ENCODE data around the gene BTBD6.
A peak's percentile ranks its signal among the peaks of the same experiment; 100 is the strongest.

The BTBD6 gene

DNA sequence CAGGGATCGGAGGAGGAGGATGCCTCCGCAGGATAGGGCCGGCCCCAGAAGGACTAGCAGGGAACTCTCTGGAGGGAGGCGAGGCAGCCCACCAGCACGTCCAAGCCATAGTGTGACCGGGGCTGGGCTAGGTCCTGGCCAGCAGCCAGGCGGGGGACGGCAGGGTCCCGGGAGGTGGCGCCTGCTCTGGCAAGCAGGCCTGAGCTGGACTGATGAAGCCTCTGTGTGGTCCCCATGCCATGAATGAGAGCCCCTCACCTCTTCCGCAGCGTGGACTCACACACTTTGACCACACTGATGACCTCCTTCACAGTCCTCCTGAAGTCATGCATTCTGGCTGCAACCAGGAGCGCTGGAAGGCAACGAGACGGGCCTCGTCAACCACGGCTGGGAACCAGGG lies 19.8 kb upstream of the BTBD6 start:
- Histone ChIP-seq H3K9me3 (ENCODE audit: low read length) (no peaks in the 10 kb centered on the region), H2AFZ (ENCODE audit: low read depth, low read length) (no peak overlapping the region), H3K27me3 (ENCODE audit: insufficient read depth, low read length) (no peaks in the 10 kb centered on the region), H3K36me3 (ENCODE audit: insufficient read depth, low read length) (peaks cover 19% of the 10 kb centered on the region), H3K4me3 (ENCODE audit: low read length) (no peak overlapping the region), H3K4me1 (ENCODE audit: insufficient read depth, low read length) (no peaks in the 10 kb centered on the region)

- no peak overlapping the region for H3K4me3 ChIP-seq (ENCODE audit: low read length)
- H3K4me1 ChIP-seq (ENCODE audit: insufficient read depth, low read length), result no peaks in the 10 kb centered on the region
- H2AFZ ChIP-seq (ENCODE audit: low read depth, low read length), result no peak overlapping the region
- H3K27me3 ChIP-seq (ENCODE audit: insufficient read depth, low read length), result no peaks in the 10 kb centered on the region
- no peaks in the 10 kb centered on the region for H3K9me3 ChIP-seq (ENCODE audit: low read length)
- H3K36me3 ChIP-seq (ENCODE audit: insufficient read depth, low read length), result peaks cover 19% of the 10 kb centered on the region
Measured at GRCh38 chr14:105229099-105229655, 19.2 kb upstream of the BTBD6 start.

- no peaks in the 10 kb centered on the region for H3K4me1 ChIP-seq (ENCODE audit: insufficient read depth, low read length)
- H3K27me3 ChIP-seq (ENCODE audit: insufficient read depth, low read length), result no peaks in the 10 kb centered on the region
Measured at GRCh38 chr14:105240811-105241576, 7.3 kb upstream of the BTBD6 start.

DNA sequence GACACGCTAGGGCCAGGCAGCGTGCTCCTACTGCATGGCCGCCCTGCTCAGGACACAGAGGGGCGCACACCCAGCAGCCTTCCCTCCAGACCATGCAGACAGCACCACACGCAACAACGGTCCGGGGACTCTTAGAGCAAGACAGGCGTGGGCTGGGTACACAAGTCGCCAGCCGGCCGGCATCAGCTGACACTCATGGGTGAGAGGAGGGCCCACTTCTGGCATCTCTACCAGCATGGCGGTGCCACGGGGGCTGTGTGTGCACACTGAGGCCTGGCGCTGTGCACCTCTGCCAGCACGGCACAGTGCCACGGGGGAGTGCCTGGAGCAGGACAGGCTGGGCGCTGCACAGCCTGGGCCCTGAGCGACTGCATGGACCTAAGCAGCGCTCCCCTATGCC lies 6.7 kb upstream of the BTBD6 start:
- Histone ChIP-seq H2AFZ (ENCODE audit: low read depth, low read length) (no peak overlapping the region), H3K36me3 (ENCODE audit: insufficient read depth, low read length) (peaks cover 12% of the 10 kb centered on the region), H3K27me3 (ENCODE audit: insufficient read depth, low read length) (no peaks in the 10 kb centered on the region), H3K4me1 (ENCODE audit: insufficient read depth, low read length) (no peaks in the 10 kb centered on the region), H3K9me3 (ENCODE audit: low read length) (no peaks in the 10 kb centered on the region), H3K4me3 (ENCODE audit: low read length) (no peak overlapping the region)

More at GRCh38 chr14:105240811-105241576, 7.3 kb upstream of the BTBD6 start:
- H2AFZ ChIP-seq (ENCODE audit: low read depth, low read length), result no peak overlapping the region
- no peak overlapping the region for H3K4me3 ChIP-seq (ENCODE audit: low read length)
- peaks cover 11% of the 10 kb centered on the region for H3K36me3 ChIP-seq (ENCODE audit: insufficient read depth, low read length)
- no peaks in the 10 kb centered on the region for H3K9me3 ChIP-seq (ENCODE audit: low read length)

GRCh38 chr14:105244334-105244733 lies 4.0 kb upstream of the BTBD6 start:
- Histone ChIP-seq H3K36me3 (ENCODE audit: insufficient read depth, low read length) (peaks cover 21% of the 10 kb centered on the region), H3K4me3 (ENCODE audit: low read length) (no peak overlapping the region), H3K27me3 (ENCODE audit: insufficient read depth, low read length) (no peaks in the 10 kb centered on the region), H3K9me3 (ENCODE audit: low read length) (peaks cover 2% of the 10 kb centered on the region), H3K4me1 (ENCODE audit: insufficient read depth, low read length) (no peaks in the 10 kb centered on the region), H2AFZ (ENCODE audit: low read depth, low read length) (no peak overlapping the region)

GRCh38 chr14:105247026-105247425 lies 1.3 kb upstream of the BTBD6 start:
- Histone ChIP-seq H3K4me3 (ENCODE audit: low read length) (no peak overlapping the region), H3K36me3 (ENCODE audit: insufficient read depth, low read length) (peaks cover 22% of the 10 kb centered on the region)

DNA sequence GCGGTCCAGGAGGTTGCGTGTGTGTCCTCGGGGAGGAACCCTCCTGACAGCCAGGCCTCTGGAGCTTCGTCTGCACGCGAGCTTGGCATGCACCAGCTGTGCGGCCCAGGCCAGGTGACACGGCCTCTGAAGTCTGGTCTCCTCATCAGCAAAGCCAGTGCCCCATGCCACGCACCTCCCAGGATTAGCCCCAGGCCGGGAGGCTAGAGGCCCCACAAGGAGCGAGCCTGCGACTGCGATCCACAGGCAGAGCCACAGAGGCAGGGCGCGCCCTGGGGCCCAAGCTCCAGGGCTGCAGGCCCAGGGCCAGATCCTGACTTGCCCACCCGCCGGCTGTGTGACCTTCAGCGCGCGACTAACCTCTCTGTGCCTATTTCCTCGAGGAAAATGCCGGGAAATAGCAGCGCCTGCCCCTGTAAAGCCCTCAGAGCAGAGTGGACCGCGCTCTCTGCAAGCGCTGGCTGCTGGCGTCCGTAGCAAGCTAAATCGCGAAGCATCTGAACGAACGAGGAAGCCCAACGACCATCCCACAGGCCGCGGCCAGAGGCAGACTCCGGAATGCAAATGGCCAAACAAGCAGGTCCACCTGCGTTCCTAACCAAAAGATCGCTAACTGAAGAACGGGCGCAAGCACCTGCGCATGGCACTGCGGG lies 492 bp upstream of the BTBD6 start:
- peaks cover 2% of the 10 kb centered on the region for H3K9me3 ChIP-seq (ENCODE audit: low read length)
- H3K4me1 ChIP-seq (ENCODE audit: insufficient read depth, low read length), result no peaks in the 10 kb centered on the region
- peaks cover 22% of the 10 kb centered on the region for H3K36me3 ChIP-seq (ENCODE audit: insufficient read depth, low read length)
- no peak overlapping the region for H2AFZ ChIP-seq (ENCODE audit: low read depth, low read length)
- peak overlapping the region; percentile 17 for H3K4me3 ChIP-seq (ENCODE audit: low read length)
- H3K27me3 ChIP-seq (ENCODE audit: insufficient read depth, low read length), result no peaks in the 10 kb centered on the region

More at GRCh38 chr14:105247026-105247425, 1.3 kb upstream of the BTBD6 start:
- no peak overlapping the region for H2AFZ ChIP-seq (ENCODE audit: low read depth, low read length)
- no peaks in the 10 kb centered on the region for H3K27me3 ChIP-seq (ENCODE audit: insufficient read depth, low read length)
- no peaks in the 10 kb centered on the region for H3K4me1 ChIP-seq (ENCODE audit: insufficient read depth, low read length)
- H3K9me3 ChIP-seq (ENCODE audit: low read length), result peaks cover 2% of the 10 kb centered on the region

- Histone ChIP-seq H3K36me3 (ENCODE audit: insufficient read depth, low read length) (peaks cover 22% of the 10 kb centered on the region), H2AFZ (ENCODE audit: low read depth, low read length) (no peak overlapping the region), H3K27me3 (ENCODE audit: insufficient read depth, low read length) (no peaks in the 10 kb centered on the region), H3K4me1 (ENCODE audit: insufficient read depth, low read length) (no peaks in the 10 kb centered on the region), H3K4me3 (ENCODE audit: low read length) (no peak overlapping the region), H3K9me3 (ENCODE audit: low read length) (peaks cover 2% of the 10 kb centered on the region)
Measured at GRCh38 chr14:105249182-105250007, 1.1 kb downstream of the BTBD6 start.

- H3K27me3 ChIP-seq (ENCODE audit: insufficient read depth, low read length), result no peaks in the 10 kb centered on the region
- peaks cover 2% of the 10 kb centered on the region for H3K9me3 ChIP-seq (ENCODE audit: low read length)
- H2AFZ ChIP-seq (ENCODE audit: low read depth, low read length), result no peak overlapping the region
- H3K4me3 ChIP-seq (ENCODE audit: low read length), result no peak overlapping the region
- H3K4me1 ChIP-seq (ENCODE audit: insufficient read depth, low read length), result no peaks in the 10 kb centered on the region
- H3K36me3 ChIP-seq (ENCODE audit: insufficient read depth, low read length), result peaks cover 22% of the 10 kb centered on the region
Measured at GRCh38 chr14:105250008-105250366, 1.7 kb downstream of the BTBD6 start.

DNA sequence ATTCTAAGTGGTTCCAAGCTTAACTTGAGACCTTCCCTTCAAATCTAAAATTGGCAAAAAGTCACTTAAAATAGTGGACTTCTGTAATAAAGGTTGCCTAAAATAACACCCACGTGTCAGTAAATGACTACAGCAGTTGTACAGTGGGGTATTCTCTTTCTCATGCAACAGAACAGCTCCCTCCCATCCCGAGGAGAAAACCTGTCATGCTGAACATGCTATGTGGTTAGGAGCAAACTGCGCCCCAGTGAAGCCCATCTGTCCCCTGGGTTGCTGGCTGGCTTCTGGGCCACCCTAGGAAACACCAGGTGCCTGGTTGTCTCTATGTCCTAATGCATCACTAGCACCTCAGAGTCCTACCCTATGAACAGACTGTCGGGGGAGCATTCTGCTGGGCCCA lies 2.7 kb downstream of the BTBD6 start:
- Histone ChIP-seq H3K27me3 (ENCODE audit: insufficient read depth, low read length) (no peaks in the 10 kb centered on the region), H3K4me1 (ENCODE audit: insufficient read depth, low read length) (no peaks in the 10 kb centered on the region), H3K36me3 (ENCODE audit: insufficient read depth, low read length) (peaks cover 22% of the 10 kb centered on the region), H3K9me3 (ENCODE audit: low read length) (peaks cover 2% of the 10 kb centered on the region), H3K4me3 (ENCODE audit: low read length) (no peak overlapping the region), H2AFZ (ENCODE audit: low read depth, low read length) (no peak overlapping the region)

DNA sequence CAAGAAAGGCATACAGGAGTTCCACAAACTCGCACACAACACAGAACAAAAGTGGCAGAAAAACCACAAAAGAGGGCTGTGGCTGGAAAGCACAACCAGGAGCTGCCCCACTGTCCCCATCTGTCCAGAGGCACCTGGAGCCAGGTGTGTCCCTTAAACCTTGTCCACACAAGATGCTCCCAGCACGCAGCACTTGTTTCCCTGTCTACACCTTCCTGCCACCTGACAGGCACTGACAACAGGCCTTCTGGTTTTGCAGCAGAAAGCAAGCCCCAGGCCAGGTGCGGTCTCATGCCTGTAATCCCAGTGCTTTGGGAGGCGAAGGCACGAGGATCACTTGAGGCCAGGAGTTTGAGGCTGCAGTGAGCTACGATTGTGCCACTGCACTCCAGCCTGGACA lies 3.6 kb downstream of the BTBD6 start:
- Histone ChIP-seq H3K27me3 (ENCODE audit: insufficient read depth, low read length) (no peaks in the 10 kb centered on the region), H3K4me3 (ENCODE audit: low read length) (no peak overlapping the region), H2AFZ (ENCODE audit: low read depth, low read length) (no peak overlapping the region), H3K36me3 (ENCODE audit: insufficient read depth, low read length) (peaks cover 19% of the 10 kb centered on the region), H3K9me3 (ENCODE audit: low read length) (peaks cover 2% of the 10 kb centered on the region), H3K4me1 (ENCODE audit: insufficient read depth, low read length) (no peaks in the 10 kb centered on the region)

DNA sequence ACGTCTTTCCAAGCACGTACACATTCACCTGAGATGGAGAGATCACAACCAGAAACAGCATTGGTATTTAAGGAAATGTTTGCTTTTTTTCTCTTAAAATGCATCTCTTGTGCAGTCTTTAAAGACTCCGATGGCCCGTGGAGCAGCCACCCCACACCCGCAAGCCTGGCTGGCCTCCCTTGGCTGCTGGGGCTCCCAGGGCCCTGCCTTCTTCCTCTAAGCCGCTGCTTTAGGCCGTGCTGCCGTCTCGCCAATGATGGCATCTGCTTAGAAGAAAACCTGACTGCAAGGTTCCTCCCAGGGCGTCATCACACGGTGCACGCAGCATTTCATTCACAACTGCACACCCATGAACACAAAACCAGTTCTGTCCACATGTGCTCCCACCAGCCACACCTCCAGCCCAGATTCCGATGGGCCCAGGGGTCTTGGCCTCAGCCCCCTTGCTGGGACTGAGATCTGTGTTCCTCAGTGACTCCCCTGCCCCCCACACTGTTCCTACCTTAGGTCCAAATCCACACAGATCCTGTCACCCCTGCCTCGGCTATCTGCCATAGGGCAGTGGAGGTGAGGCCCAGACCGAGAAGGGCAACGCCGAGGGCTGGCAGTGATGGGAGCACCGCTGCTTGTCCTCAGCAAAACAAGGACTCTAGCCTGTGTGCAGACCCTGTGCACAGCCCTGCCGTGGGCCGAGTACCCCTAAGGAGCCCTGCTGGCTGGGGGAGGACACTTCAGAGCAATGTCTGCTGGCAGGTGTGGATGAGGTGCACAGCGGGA lies 4.4 kb downstream of the BTBD6 start:
- peaks cover 13% of the 10 kb centered on the region for H3K36me3 ChIP-seq (ENCODE audit: insufficient read depth, low read length)
- no peak overlapping the region for H2AFZ ChIP-seq (ENCODE audit: low read depth, low read length)
- H3K9me3 ChIP-seq (ENCODE audit: low read length), result no peaks in the 10 kb centered on the region
- H3K4me3 ChIP-seq (ENCODE audit: low read length), result no peak overlapping the region
- no peaks in the 10 kb centered on the region for H3K4me1 ChIP-seq (ENCODE audit: insufficient read depth, low read length)
- no peaks in the 10 kb centered on the region for H3K27me3 ChIP-seq (ENCODE audit: insufficient read depth, low read length)

Measured in neuron (in vitro differentiated cells).